PC-9 (cell line): ENCODE results near the gene ARID4B.

Experiments
- EZH2 ChIP-seq: fragments of 200-600 bp; sonication (generic); IDR thresholded peaks from 2 replicates; pipeline ENCODE4 v1.8.0; 2017; ENCODE audit warnings: antibody characterized with exemption, low read depth
- TF ChIP-seq, protein P1 (sequence below): fragments of 200-600 bp; sonication (generic); conservative IDR thresholded peaks from 2 replicates; pipeline ENCODE4 v1.6.1; 2017; ENCODE audit warnings: mixed run types, antibody characterized with exemption, mild to moderate bottlenecking, moderate library complexity

DNA sequence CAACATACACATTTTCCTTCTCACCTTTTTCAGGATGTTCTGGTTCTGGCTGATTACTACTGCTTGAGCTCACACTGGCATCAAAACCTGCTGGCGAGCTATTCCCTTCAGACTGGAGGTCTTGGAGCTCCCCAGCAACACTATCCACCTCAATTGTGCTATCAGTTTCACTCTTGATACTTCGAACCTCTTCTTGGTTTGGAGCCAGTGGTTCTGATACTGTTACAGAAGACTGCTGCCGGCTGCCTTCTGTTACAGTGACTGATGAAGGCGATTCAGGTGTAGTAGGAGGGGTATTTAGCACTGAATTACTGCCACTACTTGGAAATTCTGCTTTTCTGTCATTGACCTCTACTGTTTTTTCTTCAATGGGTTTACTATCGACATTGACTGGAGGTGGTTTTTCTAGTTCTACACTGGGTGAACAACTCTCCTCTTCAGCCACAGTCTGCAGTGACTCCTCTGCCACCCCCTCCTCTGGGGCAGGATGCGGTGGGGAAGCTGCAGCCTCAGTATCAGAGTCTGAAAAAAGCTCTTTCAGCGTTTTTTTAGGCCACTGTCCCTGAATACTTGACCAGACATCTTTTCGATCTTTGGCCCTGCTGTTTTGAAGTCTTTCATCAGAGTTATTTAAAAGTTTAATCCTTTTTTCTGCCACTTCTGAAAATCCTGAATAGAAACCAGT lies 146.3 kb downstream of the ARID4B start:
- TF ChIP-seq, protein P1, sequence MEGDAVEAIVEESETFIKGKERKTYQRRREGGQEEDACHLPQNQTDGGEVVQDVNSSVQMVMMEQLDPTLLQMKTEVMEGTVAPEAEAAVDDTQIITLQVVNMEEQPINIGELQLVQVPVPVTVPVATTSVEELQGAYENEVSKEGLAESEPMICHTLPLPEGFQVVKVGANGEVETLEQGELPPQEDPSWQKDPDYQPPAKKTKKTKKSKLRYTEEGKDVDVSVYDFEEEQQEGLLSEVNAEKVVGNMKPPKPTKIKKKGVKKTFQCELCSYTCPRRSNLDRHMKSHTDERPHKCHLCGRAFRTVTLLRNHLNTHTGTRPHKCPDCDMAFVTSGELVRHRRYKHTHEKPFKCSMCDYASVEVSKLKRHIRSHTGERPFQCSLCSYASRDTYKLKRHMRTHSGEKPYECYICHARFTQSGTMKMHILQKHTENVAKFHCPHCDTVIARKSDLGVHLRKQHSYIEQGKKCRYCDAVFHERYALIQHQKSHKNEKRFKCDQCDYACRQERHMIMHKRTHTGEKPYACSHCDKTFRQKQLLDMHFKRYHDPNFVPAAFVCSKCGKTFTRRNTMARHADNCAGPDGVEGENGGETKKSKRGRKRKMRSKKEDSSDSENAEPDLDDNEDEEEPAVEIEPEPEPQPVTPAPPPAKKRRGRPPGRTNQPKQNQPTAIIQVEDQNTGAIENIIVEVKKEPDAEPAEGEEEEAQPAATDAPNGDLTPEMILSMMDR, result no peak
- TF ChIP-seq EZH2, result no peak
